Measurements from ENCODE around the gene RADIL. TPM values are rescaled to one million over a fixed set of nuclear protein-coding genes. Genes with fewer than 3 reads are reported as not detected.

The RADIL gene
- total and polyA plus RNA-seq, 2 of the 13 experiments (the other 11 are each of a cell fraction or from before 2014, with no cell fraction given) = 0.05 to 0.09 TPM

- no peak overlapping the region for H3K27ac ChIP-seq (ENCODE audit: extremely low read length, insufficient read depth, low read length)
- H3K79me2 ChIP-seq (ENCODE audit: insufficient read depth, low read length) = no peaks in the 10 kb centered on the region
- TF ChIP-seq BRF2 (CRISPR knock-in tag; IDR thresholded peaks at IDR 0.05) = no peak
- H2AFZ ChIP-seq (ENCODE audit: low read length) = no peak overlapping the region
- FAIRE-seq (no peak), DNase-seq (ENCODE audit: low spot score) (no peak), ATAC-seq (no peak)
- no peak overlapping the region for H3K4me2 ChIP-seq (ENCODE audit: low read depth, low read length)
- no TSS peak for BruUV-seq (replicated peaks)
- peaks cover 12% of the 10 kb centered on the region for H3K4me1 ChIP-seq (ENCODE audit: insufficient read depth, low read length)
- no peak overlapping the region for H3K4me3 ChIP-seq (replicated peaks in 1 of 3; ENCODE audit: insufficient read depth in 1 of 3, low read depth in 2 of 3, low read length in 3 of 3)
- POLR2A ChIA-PET = no interaction called here
- H3K27me3 ChIP-seq (ENCODE audit: control insufficient read depth in 1 of 2, insufficient read depth in 2 of 2, low read length in 2 of 2) = peaks cover 0 to 28% of the 10 kb centered on the region in 2 experiments; a peak in 3 of 5 replicates
- no peaks in the 10 kb centered on the region for H3K36me3 ChIP-seq (replicated peaks in 1 of 2; ENCODE audit: control insufficient read depth in 1 of 2, insufficient read depth in 2 of 2, low read length in 2 of 2)
- CTCF ChIA-PET (ENCODE audit: low intra/inter-chr PET ratio, low total read pairs) = no interaction called here
- intact Hi-C loops (cut with micrococcal nuclease; ENCODE audit: unreplicated experiment) (no loop called here), in situ Hi-C loops (cut with HindIII; ENCODE audit: extremely low pct_ligation_motif_present, low pct_unique_long_range_greater_than_20kb) (no loop called here)
- 43% methylated on average over 13 of the region's 14 CpGs for WGBS (ENCODE audit: low lambda C conversion rate)
- no peak overlapping the region for H3K9ac ChIP-seq (ENCODE audit: insufficient read depth, low read depth, low read length)
- no peaks in the 10 kb centered on the region for H3K9me3 ChIP-seq (ENCODE audit: low read length)
- no peaks in the 10 kb centered on the region for H4K20me1 ChIP-seq (ENCODE audit: insufficient read depth, low read length)
Measured at GRCh38 chr7:4862156-4862555, 21.4 kb downstream of the RADIL start.

- Histone ChIP-seq H3K27ac (ENCODE audit: extremely low read length, insufficient read depth, low read length) (no peak within 1 kb of the TSS), H2AFZ (ENCODE audit: low read length) (no peak within 1 kb of the TSS), H4K20me1 (ENCODE audit: insufficient read depth, low read length) (no peaks in the 10 kb centered on the region), H3K79me2 (ENCODE audit: insufficient read depth, low read length) (no peaks in the 10 kb centered on the region), H3K4me1 (ENCODE audit: insufficient read depth, low read length) (peaks cover 12% of the 10 kb centered on the region), H3K4me3 (replicated peaks in 1 of 3; ENCODE audit: insufficient read depth in 1 of 3, low read depth in 2 of 3, low read length in 3 of 3) (no peak within 1 kb of the TSS), H3K4me2 (ENCODE audit: low read depth, low read length) (no peak within 1 kb of the TSS), H3K36me3 (replicated peaks in 1 of 2; ENCODE audit: control insufficient read depth in 1 of 2, insufficient read depth in 2 of 2, low read length in 2 of 2) (no peaks in the 10 kb centered on the region), H3K27me3 (ENCODE audit: control insufficient read depth in 1 of 2, insufficient read depth in 2 of 2, low read length in 2 of 2) (peaks cover 0 to 28% of the 10 kb centered on the region in 2 experiments; a peak in 3 of 5 replicates), H3K9ac (ENCODE audit: insufficient read depth, low read depth, low read length) (no peak within 1 kb of the TSS), H3K9me3 (ENCODE audit: low read length) (no peaks in the 10 kb centered on the region)
- no peak for ATAC-seq
- no peak for DNase-seq (ENCODE audit: low spot score)
- ChIA-PET POLR2A (no interaction called here), CTCF (ENCODE audit: low intra/inter-chr PET ratio, low total read pairs) (no interaction called here)
- in situ Hi-C loops (cut with HindIII; ENCODE audit: extremely low pct_ligation_motif_present, low pct_unique_long_range_greater_than_20kb) (no loop called here), intact Hi-C loops (cut with micrococcal nuclease; ENCODE audit: unreplicated experiment) (no loop called here)
- FAIRE-seq = no peak
- WGBS (ENCODE audit: low lambda C conversion rate) = 91% methylated on average over 31 of the region's 46 CpGs
- no TSS peak for BruUV-seq (replicated peaks)
- TF ChIP-seq TEAD3 (CRISPR knock-in tag; optimal IDR thresholded peaks at IDR 0.05; ENCODE audit: borderline replicate concordance) = no peak
- TF ChIP-seq KAT7 (CRISPR knock-in tag; IDR thresholded peaks at IDR 0.05; ENCODE audit: borderline replicate concordance) = no peak
- no peak for TF ChIP-seq ZNF546 (CRISPR knock-in tag; conservative IDR thresholded peaks at IDR 0.05)
- no peak for TF ChIP-seq MTA3 (CRISPR knock-in tag; IDR thresholded peaks at IDR 0.05)
- TF ChIP-seq, protein P1, sequence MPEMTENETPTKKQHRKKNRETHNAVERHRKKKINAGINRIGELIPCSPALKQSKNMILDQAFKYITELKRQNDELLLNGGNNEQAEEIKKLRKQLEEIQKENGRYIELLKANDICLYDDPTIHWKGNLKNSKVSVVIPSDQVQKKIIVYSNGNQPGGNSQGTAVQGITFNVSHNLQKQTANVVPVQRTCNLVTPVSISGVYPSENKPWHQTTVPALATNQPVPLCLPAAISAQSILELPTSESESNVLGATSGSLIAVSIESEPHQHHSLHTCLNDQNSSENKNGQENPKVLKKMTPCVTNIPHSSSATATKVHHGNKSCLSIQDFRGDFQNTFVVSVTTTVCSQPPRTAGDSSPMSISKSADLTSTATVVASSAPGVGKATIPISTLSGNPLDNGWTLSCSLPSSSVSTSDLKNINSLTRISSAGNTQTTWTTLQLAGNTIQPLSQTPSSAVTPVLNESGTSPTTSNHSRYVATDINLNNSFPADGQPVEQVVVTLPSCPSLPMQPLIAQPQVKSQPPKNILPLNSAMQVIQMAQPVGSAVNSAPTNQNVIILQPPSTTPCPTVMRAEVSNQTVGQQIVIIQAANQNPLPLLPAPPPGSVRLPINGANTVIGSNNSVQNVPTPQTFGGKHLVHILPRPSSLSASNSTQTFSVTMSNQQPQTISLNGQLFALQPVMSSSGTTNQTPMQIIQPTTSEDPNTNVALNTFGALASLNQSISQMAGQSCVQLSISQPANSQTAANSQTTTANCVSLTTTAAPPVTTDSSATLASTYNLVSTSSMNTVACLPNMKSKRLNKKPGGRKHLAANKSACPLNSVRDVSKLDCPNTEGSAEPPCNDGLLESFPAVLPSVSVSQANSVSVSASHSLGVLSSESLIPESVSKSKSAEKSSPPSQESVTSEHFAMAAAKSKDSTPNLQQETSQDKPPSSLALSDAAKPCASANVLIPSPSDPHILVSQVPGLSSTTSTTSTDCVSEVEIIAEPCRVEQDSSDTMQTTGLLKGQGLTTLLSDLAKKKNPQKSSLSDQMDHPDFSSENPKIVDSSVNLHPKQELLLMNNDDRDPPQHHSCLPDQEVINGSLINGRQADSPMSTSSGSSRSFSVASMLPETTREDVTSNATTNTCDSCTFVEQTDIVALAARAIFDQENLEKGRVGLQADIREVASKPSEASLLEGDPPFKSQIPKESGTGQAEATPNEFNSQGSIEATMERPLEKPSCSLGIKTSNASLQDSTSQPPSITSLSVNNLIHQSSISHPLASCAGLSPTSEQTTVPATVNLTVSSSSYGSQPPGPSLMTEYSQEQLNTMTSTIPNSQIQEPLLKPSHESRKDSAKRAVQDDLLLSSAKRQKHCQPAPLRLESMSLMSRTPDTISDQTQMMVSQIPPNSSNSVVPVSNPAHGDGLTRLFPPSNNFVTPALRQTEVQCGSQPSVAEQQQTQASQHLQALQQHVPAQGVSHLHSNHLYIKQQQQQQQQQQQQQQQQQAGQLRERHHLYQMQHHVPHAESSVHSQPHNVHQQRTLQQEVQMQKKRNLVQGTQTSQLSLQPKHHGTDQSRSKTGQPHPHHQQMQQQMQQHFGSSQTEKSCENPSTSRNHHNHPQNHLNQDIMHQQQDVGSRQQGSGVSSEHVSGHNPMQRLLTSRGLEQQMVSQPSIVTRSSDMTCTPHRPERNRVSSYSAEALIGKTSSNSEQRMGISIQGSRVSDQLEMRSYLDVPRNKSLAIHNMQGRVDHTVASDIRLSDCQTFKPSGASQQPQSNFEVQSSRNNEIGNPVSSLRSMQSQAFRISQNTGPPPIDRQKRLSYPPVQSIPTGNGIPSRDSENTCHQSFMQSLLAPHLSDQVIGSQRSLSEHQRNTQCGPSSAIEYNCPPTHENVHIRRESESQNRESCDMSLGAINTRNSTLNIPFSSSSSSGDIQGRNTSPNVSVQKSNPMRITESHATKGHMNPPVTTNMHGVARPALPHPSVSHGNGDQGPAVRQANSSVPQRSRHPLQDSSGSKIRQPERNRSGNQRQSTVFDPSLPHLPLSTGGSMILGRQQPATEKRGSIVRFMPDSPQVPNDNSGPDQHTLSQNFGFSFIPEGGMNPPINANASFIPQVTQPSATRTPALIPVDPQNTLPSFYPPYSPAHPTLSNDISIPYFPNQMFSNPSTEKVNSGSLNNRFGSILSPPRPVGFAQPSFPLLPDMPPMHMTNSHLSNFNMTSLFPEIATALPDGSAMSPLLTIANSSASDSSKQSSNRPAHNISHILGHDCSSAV (CRISPR knock-in tag; IDR thresholded peaks at IDR 0.05; ENCODE audit: borderline replicate concordance) = no peak
- TF ChIP-seq ZNF567 (CRISPR knock-in tag; IDR thresholded peaks at IDR 0.05; ENCODE audit: borderline replicate concordance) = no peak
- TF ChIP-seq RARG (CRISPR knock-in tag; IDR thresholded peaks at IDR 0.05; ENCODE audit: low read depth) = no peak
- no peak for TF ChIP-seq PCBP2 (optimal IDR thresholded peaks at IDR 0.05; ENCODE audit: low read depth, low read length, poor library complexity, severe bottlenecking)
- no peak for TF ChIP-seq TAF15 (IDR thresholded peaks at IDR 0.05; ENCODE audit: low read depth, low read length, poor library complexity, severe bottlenecking)
Measured at GRCh38 chr7:4861673-4862072, 21.8 kb downstream of the RADIL start, which contains the start of gene PAPOLB. Gene PAPOLB, minus strand, starts transcription at chr7:4862030. Its CDS starts 220 bp downstream, at chr7:4861810.
